Measurements from ENCODE around the gene SALL1. TPM values are rescaled to one million over a fixed set of nuclear protein-coding genes. Genes with fewer than 3 reads are reported as not detected.

Gene SALL1
- total RNA-seq, 2 donors from 2014 or later, result 122 to 172 TPM

- 60% methylated on average over 2 of the region's 3 CpGs; no CpG with 5 or more reads in 1 of the 2 experiments for WGBS, 2 experiments (ENCODE audit: insufficient coverage in 1 of 2, insufficient read length in 1 of 2)
- Mint-ChIP-seq H3K9me3 (no peaks in the 10 kb centered on the region), H3K36me3 (ENCODE audit: low read depth) (peaks cover 29% of the 10 kb centered on the region), H3K27ac (no peak overlapping the region), H3K4me1 (peaks cover 54% of the 10 kb centered on the region), H3K4me3 (peak overlapping the region; percentile 96), H3K27me3 (ENCODE audit: insufficient read depth) (peaks cover 21% of the 10 kb centered on the region)
- Histone ChIP-seq H3K36me3 (ENCODE audit: control insufficient read depth, insufficient read depth, low read length) (peaks cover 3% of the 10 kb centered on the region), H3K9me3 (ENCODE audit: control insufficient read depth, low read length) (no peaks in the 10 kb centered on the region), H3K27me3 (ENCODE audit: control insufficient read depth, insufficient read depth, low read length, poor library complexity, severe bottlenecking) (no peaks in the 10 kb centered on the region), H3K4me1 (ENCODE audit: control insufficient read depth, insufficient read depth, low read length) (peaks cover 18% of the 10 kb centered on the region), H3K4me3 (ENCODE audit: low read length) (peak overlapping the region; percentile 99), H3K9ac (ENCODE audit: extremely low read depth, low read length, poor library complexity, severe bottlenecking) (peak overlapping the region; percentile 86), H3K27ac (ENCODE audit: low read depth, low read length) (no peak overlapping the region)
- DNase-seq, result no peak
- TF ChIP-seq CTCF (conservative IDR thresholded peaks at IDR 0.05), result no peak
These were observed 3.0 kb downstream of the SALL1 start for GRCh38 chr16:51147776-51148677.

- Histone ChIP-seq H3K36me3 (ENCODE audit: control insufficient read depth, insufficient read depth, low read length) (peaks cover 19% of the 10 kb centered on the region), H3K4me1 (ENCODE audit: control insufficient read depth, insufficient read depth, low read length) (peaks cover 21% of the 10 kb centered on the region), H3K27ac (ENCODE audit: low read depth, low read length) (no peak overlapping the region), H3K4me3 (ENCODE audit: low read length) (peak overlapping the region; percentile 99), H3K9ac (ENCODE audit: extremely low read depth, low read length, poor library complexity, severe bottlenecking) (no peak overlapping the region), H3K27me3 (ENCODE audit: control insufficient read depth, insufficient read depth, low read length, poor library complexity, severe bottlenecking) (no peaks in the 10 kb centered on the region), H3K9me3 (ENCODE audit: control insufficient read depth, low read length) (no peaks in the 10 kb centered on the region)
- 35 to 57% methylated on average over 4 to 6 of the region's 6 CpGs for WGBS, 2 experiments (ENCODE audit: insufficient coverage in 1 of 2, insufficient read length in 1 of 2)
- DNase-seq, result no peak
- peak; percentile 48 for TF ChIP-seq CTCF (conservative IDR thresholded peaks at IDR 0.05)
- H3K4me1 Mint-ChIP-seq, result peaks cover 61% of the 10 kb centered on the region
- H3K27ac Mint-ChIP-seq, result no peak overlapping the region
- H3K9me3 Mint-ChIP-seq, result no peaks in the 10 kb centered on the region
- peak overlapping the region; percentile 96 for H3K4me3 Mint-ChIP-seq
- peaks cover 21% of the 10 kb centered on the region for H3K27me3 Mint-ChIP-seq (ENCODE audit: insufficient read depth)
- peaks cover 45% of the 10 kb centered on the region for H3K36me3 Mint-ChIP-seq (ENCODE audit: low read depth)
These were observed 4.7 kb downstream of the SALL1 start for GRCh38 chr16:51146256-51146924.

- no peaks in the 10 kb centered on the region for H3K9me3 ChIP-seq (ENCODE audit: control insufficient read depth, low read length)
- no peak overlapping the region for H3K9ac ChIP-seq (ENCODE audit: extremely low read depth, low read length, poor library complexity, severe bottlenecking)
- H3K36me3 ChIP-seq (ENCODE audit: control insufficient read depth, insufficient read depth, low read length), result peaks cover 41% of the 10 kb centered on the region
- H3K27me3 ChIP-seq (ENCODE audit: control insufficient read depth, insufficient read depth, low read length, poor library complexity, severe bottlenecking), result no peaks in the 10 kb centered on the region
- H3K27ac Mint-ChIP-seq, result no peak overlapping the region
- H3K4me3 Mint-ChIP-seq, result no peak overlapping the region
- no peak for TF ChIP-seq CTCF (conservative IDR thresholded peaks at IDR 0.05)
- peaks cover 15% of the 10 kb centered on the region for H3K27me3 Mint-ChIP-seq (ENCODE audit: insufficient read depth)
- peaks cover 1% of the 10 kb centered on the region for H3K9me3 Mint-ChIP-seq
- WGBS, 2 experiments (ENCODE audit: insufficient coverage in 1 of 2, insufficient read length in 1 of 2), result 100% methylated on average over 1 of the region's 1 CpG; no CpG with 5 or more reads in 1 of the 2 experiments
- peak overlapping the region; percentile 13 for H3K4me3 ChIP-seq (ENCODE audit: low read length)
- H3K36me3 Mint-ChIP-seq (ENCODE audit: low read depth), result peaks cover 62% of the 10 kb centered on the region
- H3K4me1 ChIP-seq (ENCODE audit: control insufficient read depth, insufficient read depth, low read length), result peaks cover 21% of the 10 kb centered on the region
- H3K4me1 Mint-ChIP-seq, result peaks cover 65% of the 10 kb centered on the region
- no peak for DNase-seq
- H3K27ac ChIP-seq (ENCODE audit: low read depth, low read length), result no peak overlapping the region
These were observed 6.9 kb downstream of the SALL1 start for GRCh38 chr16:51144203-51144602.

Data from endodermal cell (in vitro differentiated cells).